CD1c-positive myeloid dendritic cell (primary cell): ENCODE data around the gene PCF11.
A peak's percentile ranks its signal among the peaks of the same experiment; 100 is the strongest.

Source experiments
- DNase-seq: peaks from one replicate; pipeline ENCODE4 v3.0.0-alpha.2; 2016; ENCODE audit errors: extremely low spot score

The PCF11 gene

DNA sequence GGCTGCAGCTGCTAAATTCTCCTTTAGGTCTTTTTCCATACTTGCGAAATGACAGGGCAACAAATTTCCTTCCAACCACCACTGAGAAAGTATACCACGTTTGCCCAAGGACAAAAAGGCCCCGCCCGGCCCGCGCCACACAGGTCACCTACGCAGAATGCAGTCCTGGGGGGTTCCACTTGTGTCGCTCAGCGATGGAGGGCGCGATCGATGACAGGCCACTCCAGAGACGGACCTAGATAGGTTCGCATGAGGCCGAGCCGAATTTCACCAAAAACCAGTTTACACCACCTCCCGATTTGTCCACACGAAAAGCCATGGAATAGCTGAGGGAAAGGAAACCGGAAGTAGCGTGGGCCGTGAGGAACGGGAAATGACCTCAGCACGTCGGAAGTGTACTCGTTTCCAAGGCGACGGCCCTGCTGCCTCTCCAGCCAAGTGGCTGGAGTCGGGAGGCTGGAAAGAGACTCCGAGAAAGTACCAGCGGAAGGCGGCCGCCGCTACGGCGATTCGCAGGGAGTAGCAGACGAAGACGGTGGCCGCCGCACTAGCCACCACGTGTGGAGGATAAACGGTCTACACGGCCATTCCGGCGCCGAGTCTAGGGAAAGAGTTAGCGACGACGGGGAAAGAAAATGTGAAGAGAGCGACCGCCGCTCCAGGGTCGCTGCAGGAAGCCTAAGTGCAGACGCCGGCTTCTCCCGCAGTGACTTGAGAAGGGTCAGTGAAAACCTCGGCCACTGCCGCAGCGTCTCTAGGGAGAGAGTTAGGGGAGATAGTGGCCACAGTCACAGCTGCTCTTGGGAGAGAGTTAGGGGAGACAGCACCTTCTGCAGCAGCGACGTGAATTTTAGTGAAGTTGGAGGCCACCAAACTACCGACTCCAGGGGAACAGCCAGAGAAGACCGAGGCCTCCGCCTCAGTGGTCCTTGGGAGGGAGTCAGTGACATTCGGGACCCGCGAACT is 36.7 kb downstream of the PCF11 start, which contains the start of gene ANKRD42:
Gene ANKRD42, plus strand, starts transcription at position 398 of the 966 bp plus-strand sequence. CDS start 959 bp downstream, outside the sequence.
- DNase-seq = peak; percentile 98

DNA sequence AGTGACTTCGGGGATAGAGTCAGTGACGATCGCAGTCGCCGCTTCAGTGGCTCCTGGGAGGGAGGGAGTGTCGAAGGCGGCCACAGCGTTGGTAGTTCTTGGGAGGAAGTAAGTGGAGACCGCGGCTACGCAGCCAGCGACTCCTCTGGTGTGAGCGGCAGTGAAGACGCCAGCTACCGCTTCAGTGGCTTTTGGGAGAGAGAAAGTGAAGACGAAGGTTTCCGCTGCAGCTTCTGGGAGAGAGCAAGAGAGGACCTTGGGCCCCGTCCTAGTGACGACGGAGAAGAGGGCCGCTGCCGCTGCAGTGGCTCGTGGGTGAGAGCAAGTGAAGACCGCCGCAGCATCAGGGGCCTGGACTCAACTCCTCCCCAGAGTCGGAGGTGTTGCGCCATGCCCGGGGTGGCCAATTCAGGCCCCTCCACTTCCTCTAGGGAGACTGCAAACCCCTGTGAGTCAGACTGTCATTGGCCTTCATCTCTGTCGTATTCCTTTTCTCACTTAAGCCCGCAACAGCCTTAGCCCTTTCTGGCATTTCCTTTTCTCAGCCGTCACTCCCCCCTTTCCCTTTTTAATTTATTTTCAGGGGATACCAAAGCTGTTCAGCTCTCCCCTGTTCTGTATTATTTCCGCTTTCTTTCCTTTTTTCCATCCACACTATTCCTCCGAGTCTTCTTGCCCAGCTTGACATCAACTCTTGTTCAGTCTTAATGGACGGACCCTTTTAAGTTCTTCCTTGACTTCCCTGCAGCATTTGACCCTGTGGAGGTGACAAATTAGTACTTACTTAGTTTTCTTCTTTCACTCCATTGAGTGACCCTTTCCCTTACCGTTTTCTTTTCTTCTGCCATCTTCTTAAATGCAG is 37.6 kb downstream of the PCF11 start:
- DNase-seq = peak; percentile 85

DNA sequence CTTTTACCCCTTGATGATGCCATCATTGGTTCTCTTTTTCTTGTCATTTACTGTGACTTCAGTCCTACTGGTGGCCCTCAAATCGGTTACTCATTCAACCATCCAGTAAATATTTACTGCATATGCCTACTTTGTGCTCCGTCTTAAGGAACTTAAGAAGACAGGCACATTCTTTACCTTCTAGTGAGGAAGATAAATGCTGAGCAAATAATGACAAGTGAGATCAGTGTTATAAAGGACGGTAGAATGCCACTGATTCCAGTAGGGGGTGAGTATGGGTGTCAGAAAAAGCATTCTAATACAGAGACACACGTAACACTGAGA is 38.2 kb downstream of the PCF11 start:
- DNase-seq = peak; percentile 39

DNA sequence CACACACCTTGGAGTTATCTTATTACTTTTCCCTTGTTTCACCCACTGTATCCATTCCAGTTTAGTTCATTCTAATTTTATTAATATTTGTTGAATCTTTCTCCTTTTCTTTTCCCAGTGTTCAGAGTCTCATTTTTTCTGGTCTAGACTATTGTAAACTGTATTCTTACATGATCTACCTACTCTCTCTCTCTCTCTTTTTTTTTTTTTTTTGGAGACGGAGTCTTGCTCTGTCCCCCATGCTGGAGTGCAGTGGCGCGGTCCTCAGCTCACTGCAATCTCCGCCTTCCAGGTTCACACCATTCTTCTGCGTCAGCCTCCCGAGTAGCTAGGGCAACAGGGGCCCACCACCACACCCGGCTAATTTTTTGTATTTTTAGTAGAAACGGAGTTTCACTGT is 38.7 kb downstream of the PCF11 start:
- DNase-seq = no peak

GRCh38 chr11:83200035-83200434 is 43.1 kb downstream of the PCF11 start:
- no peak for DNase-seq

DNA sequence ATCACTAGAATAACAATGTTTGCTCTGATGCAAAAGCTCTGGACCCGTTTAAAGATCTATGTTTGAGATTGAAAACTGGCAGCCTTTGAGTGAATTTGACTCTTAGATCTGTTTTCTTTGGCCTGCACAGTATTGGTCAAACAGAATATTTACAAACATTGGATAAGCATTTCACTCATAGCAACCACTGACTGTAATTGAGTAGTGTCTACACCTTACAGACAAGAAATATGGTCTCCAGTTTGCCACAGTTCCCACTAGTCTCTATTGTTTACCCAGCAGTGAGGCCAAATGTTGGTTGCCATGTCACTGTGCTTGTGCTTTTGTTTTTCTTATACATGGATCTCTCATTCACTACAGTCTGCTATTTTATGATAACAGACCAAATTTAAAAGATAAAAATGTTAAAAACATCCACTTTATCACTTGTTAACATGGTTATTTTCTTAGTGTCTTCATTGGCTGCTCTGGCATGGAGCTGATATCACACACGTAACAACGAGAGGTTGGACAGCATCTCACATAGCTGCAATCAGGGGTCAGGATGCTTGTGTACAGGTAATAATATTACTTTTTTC is 48.8 kb downstream of the PCF11 start:
- DNase-seq = no peak

DNA sequence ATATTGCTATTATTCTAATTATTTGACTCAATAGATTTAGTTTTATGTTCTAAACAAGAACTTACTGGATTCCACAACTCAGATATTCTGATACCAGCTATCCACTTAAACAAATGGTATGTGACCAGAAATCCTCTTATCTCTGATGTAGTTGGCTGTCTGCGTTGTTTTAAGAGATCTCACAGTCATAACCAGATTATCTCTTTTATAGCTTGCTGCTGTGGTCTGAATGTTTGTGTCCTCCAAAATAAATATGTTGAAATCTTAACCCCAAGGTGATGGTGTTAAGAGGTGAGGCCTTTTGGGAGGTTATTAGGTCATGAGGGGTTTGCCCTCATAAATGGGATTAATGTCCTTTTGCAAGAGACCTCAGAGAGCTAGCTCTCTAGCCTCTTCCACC is 49.3 kb downstream of the PCF11 start:
- DNase-seq = no peak

DNA sequence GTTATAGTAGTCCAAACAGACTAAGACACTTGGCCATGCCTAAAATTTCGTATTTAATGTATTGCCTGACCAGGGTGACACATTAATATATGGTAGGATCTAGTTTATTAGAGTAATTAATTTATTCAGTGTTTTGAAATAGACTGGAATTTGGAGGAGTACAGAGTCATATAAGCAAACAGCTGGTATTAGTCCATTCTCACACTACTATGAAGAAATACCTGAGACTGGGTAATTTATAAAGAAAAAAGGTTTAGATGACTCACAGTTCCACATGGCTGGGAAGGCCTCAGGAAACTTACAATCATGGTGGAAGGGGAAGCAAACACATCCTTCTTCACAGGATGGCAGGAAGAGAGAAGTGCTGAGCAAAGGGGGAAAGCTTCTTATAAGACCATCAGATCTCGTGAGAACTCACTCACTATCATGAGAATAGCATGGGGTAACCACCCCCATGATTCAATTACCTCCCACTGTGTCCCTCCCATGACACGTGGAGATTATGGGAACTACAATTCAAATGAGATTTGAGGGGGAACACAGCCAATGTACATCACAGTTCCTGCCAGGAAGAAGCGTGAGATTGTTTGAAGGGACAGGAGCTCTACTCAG is 49.9 kb downstream of the PCF11 start:
- DNase-seq = peak; percentile 6

DNA sequence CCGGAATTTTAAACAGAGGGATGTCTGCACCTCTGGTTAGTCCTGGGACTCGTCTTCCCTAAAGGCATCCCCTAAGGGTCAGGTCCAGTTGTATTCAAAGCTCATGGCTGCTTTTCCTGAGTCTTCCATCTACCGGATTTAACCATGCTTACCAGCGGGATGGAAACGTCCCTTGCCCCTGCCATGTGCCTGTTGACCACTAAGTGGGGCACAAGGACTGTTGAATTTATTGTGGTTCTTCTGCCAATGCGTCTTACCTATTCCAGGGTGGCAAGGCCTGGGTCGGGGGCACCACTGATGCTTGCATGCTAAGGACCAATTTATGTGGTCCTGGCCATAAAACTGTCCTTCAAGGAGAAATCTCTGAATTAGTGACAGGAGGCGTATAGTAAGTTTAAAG is 62.2 kb downstream of the PCF11 start:
- DNase-seq = no peak

DNA sequence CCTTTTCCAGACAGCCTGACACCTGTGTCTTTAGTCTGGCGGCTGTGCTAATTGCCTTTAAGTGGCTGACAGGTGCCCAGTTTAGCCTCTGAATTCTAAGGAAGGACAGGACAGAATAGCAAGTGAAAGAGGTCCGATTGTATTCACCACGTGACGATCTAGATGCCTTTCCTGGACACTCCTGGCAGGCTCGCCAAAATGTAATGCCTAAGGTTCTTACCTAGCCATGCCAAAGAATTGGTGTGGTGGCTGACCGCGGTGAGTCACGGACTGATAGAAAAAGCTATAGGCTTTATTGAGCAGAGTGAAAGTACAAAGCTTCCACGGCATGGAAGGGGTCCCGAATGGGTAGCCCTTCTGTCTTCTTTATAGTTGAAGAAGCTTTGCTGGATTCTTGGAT is 63.3 kb downstream of the PCF11 start:
- no peak for DNase-seq

GRCh38 chr11:83221694-83222093 is 64.8 kb downstream of the PCF11 start:
- DNase-seq = no peak

DNA sequence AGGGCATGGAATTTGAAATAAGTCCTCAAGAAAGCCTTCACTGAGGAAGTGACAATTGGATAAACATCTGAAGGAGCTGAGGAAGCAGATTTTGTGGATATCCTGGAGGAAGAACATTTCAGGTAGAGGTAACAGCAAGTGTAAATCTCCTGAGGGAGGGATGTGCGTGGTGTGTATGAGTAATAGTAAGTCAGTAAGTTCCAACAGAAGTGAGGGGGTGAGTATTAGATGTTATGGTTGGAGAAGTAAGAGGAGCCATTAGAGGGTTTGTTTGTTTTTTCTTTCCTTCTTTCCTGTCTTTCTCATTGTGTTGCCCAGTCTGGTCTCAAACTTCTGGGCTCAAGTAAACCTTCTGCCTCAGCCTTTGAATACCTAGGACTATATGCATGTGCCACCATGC is 65.6 kb downstream of the PCF11 start:
- DNase-seq = no peak

DNA sequence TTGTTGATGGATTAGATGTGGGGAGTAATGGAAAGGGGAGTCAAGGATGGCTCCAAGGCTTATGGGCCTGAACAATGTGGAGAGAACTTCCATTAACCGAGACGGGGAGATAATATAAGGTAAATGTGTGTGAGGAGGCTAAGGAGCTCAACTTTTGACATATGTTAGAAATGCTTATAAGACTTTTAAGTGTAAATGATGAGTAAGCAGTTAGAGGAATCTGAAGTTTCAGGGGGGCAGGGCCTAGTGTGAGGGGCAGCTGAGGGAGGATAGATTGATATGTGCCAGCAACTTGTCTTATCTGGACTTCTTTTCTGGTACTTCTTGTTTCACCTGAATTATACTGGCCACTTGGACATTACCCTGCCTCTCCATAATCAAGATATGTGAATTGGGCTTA is 66.5 kb downstream of the PCF11 start:
- DNase-seq = no peak

GRCh38 chr11:83235825-83236224 is 78.9 kb downstream of the PCF11 start:
- no peak for DNase-seq
